Neuronal stem cell (in vitro differentiated cells): ENCODE data around the gene MBOAT1. TPM values are rescaled to one million over a fixed set of nuclear protein-coding genes. Genes with fewer than 3 reads are reported as not detected.
A peak's percentile ranks its signal among the peaks of the same experiment; 100 is the strongest.

Source experiments
- DNase-seq: peaks from one replicate; pipeline ENCODE4 v3.0.0-alpha.2; 2013; ENCODE audit warnings: low spot score
- H2AFZ ChIP-seq: one replicate; pipeline ENCODE4 v1.6.1; 2013; ENCODE audit warnings: mild to moderate bottlenecking, low read length, inconsistent platforms
- H2AK5ac ChIP-seq: 2 replicates; pipeline ENCODE4 v1.6.1; 2013; ENCODE audit warnings: low read depth, mild to moderate bottlenecking, inconsistent platforms, low read length, moderate library complexity, mixed read lengths
- H2BK120ac ChIP-seq: 2 replicates; pipeline ENCODE4 v1.6.1; 2013; ENCODE audit warnings: low read depth, mild to moderate bottlenecking, inconsistent platforms, low read length, moderate library complexity, mixed read lengths
- H2BK12ac ChIP-seq: one replicate; pipeline ENCODE4 v1.6.1; 2013; ENCODE audit warnings: low read length, inconsistent platforms
- H2BK15ac ChIP-seq: 2 replicates; pipeline ENCODE4 v1.6.1; 2013; ENCODE audit warnings: mild to moderate bottlenecking, low read length, inconsistent platforms, mixed read lengths
- H2BK5ac ChIP-seq: one replicate; pipeline ENCODE4 v1.6.1; 2013; ENCODE audit warnings: inconsistent platforms, mild to moderate bottlenecking, low read length, moderate library complexity
- H3K14ac ChIP-seq: one replicate; pipeline ENCODE4 v1.6.1; 2013; ENCODE audit warnings: low read length, inconsistent platforms
- H3K18ac ChIP-seq: 2 replicates; pipeline ENCODE4 v1.6.1; 2013; ENCODE audit warnings: low read length, inconsistent platforms
- H3K23ac ChIP-seq: 2 replicates; pipeline ENCODE4 v1.6.1; 2013; ENCODE audit warnings: low read depth, mild to moderate bottlenecking, mixed read lengths, low read length, inconsistent platforms; ENCODE audit not compliant: poor library complexity
- H3K27ac ChIP-seq: replicated peaks from 3 replicates; pipeline ENCODE4 v1.5.1; 2013; ENCODE audit warnings: low read length, inconsistent platforms
- H3K27me3 ChIP-seq, 3 experiments: 2 replicates each; pipeline ENCODE4 v1.6.1; 2013; ENCODE audit warnings: low read length in 3 of 3, mild to moderate bottlenecking in 2 of 3, inconsistent platforms in 1 of 3, low read depth in 1 of 3, mixed read lengths in 1 of 3, moderate library complexity in 1 of 3; ENCODE audit not compliant: control insufficient read depth in 3 of 3, insufficient read depth in 3 of 3
- H3K36me3 ChIP-seq, 2 donors: replicated peaks in 1 of 2; 2 replicates each; pipeline ENCODE4 v1.6.1; 2013; ENCODE audit warnings: low read length in 2 of 2; ENCODE audit not compliant: control insufficient read depth in 2 of 2, insufficient read depth in 2 of 2
- H3K4ac ChIP-seq: 2 replicates; pipeline ENCODE4 v1.6.1; 2013; ENCODE audit warnings: inconsistent platforms, mild to moderate bottlenecking, low read length, moderate library complexity
- H3K4me1 ChIP-seq, 2 donors: 1 replicate in 1 of 2; 2 replicates in 1 of 2; pipeline ENCODE4 v1.6.1; 2013; ENCODE audit warnings: low read length in 2 of 2, low read depth in 1 of 2; ENCODE audit not compliant: control insufficient read depth in 2 of 2, insufficient read depth in 1 of 2
- H3K4me2 ChIP-seq: one replicate; pipeline ENCODE4 v1.6.1; 2013; ENCODE audit warnings: mild to moderate bottlenecking, low read length, inconsistent platforms; ENCODE audit not compliant: insufficient read depth, poor library complexity, severe bottlenecking
- H3K4me3 ChIP-seq, 2 donors: 2 replicates each; pipeline ENCODE4 v1.5.1; 2013; ENCODE audit warnings: low read length in 2 of 2, mild to moderate bottlenecking in 2 of 2, inconsistent platforms in 1 of 2, moderate library complexity in 1 of 2
- H3K79me1 ChIP-seq: one replicate; pipeline ENCODE4 v1.6.1; 2013; ENCODE audit warnings: low read depth, mild to moderate bottlenecking, inconsistent platforms, low read length, moderate library complexity
- H3K9ac ChIP-seq: one replicate; pipeline ENCODE4 v1.6.1; 2013; ENCODE audit warnings: mild to moderate bottlenecking, low read depth, low read length, inconsistent platforms; ENCODE audit not compliant: poor library complexity
- H3K9me3 ChIP-seq, 2 donors: replicated peaks in 1 of 2; 2 replicates each; pipeline versions ENCODE3 to v1.6.1; 2013; ENCODE audit warnings: low read length in 2 of 2, mild to moderate bottlenecking in 2 of 2, inconsistent platforms in 1 of 2, low read depth in 1 of 2, mixed read lengths in 1 of 2, moderate library complexity in 1 of 2; ENCODE audit not compliant: control insufficient read depth in 2 of 2, insufficient read depth in 1 of 2
- H4K8ac ChIP-seq: one replicate; pipeline ENCODE4 v1.6.1; 2013; ENCODE audit warnings: low read depth, mild to moderate bottlenecking, inconsistent platforms, low read length, moderate library complexity
- H4K91ac ChIP-seq: one replicate; pipeline ENCODE4 v1.6.1; 2013; ENCODE audit warnings: low read length, low read depth, mild to moderate bottlenecking, inconsistent platforms; ENCODE audit not compliant: poor library complexity
- WGBS, 2 donors: extraction: QIAGEN DNeasy Blood & Tissue Kit; methylation state at CpG; one replicate each; pipeline ENCODE4 v1.1.7; 2013; ENCODE audit warnings: missing lambda C conversion rate in 2 of 2, mixed read lengths in 1 of 2; ENCODE audit not compliant: insufficient read length in 2 of 2, insufficient replicate concordance in 1 of 2; ENCODE audit errors: extremely low coverage in 2 of 2; 5-methylcytosine and 5-hydroxymethylcytosine counted together
- polyA plus RNA-seq, 2 experiments: library from polyadenylated mRNA; stranded (reverse); fragments of 200-250 nt; gene quantifications; one replicate each; pipeline ENCODE4 v1.2.3, GENCODE V29; 2013

Gene MBOAT1
- polyA plus RNA-seq (2013, experiment 1 of 2), result 1.5 TPM
- 1.7 TPM for polyA plus RNA-seq (2013, experiment 2 of 2)

GRCh38 chr6:20212392-20213111, at the start of gene MBOAT1:
TSS of gene MBOAT1 (minus strand) at chr6:20212469. CDS start at chr6:20212234, 235 bp downstream.
- Histone ChIP-seq H3K4ac (no peak within 1 kb of the TSS), H2BK5ac (peak within 1 kb of the TSS; percentile 15), H2BK12ac (peak within 1 kb of the TSS; percentile 73), H3K9ac (peak within 1 kb of the TSS; percentile 85), H3K36me3 (no peaks in the 10 kb centered on the region), H2BK120ac (no peak within 1 kb of the TSS), H2BK15ac (no peak within 1 kb of the TSS), H3K4me1 (peaks cover 6% of the 10 kb centered on the region in 2 donors), H3K4me3 (peak within 1 kb of the TSS; percentile 57 to 80), H3K23ac (peak within 1 kb of the TSS; percentile 98), H4K8ac (peak within 1 kb of the TSS; percentile 54), H3K18ac (peak within 1 kb of the TSS; percentile 78), H4K91ac (no peak within 1 kb of the TSS), H3K79me1 (no peaks in the 10 kb centered on the region), H2AK5ac (peak within 1 kb of the TSS; percentile 46), H3K9me3 (no peaks in the 10 kb centered on the region), H3K4me2 (peak within 1 kb of the TSS; percentile 99), H3K27ac (no peak within 1 kb of the TSS), H3K27me3 (peaks cover 0 to 26% (median 6%) of the 10 kb centered on the region in 3 experiments), H2AFZ (peak within 1 kb of the TSS; percentile 97), H3K14ac (peak within 1 kb of the TSS; percentile 90)
- DNase-seq, result peak; percentile 64
- no CpG with 5 or more reads among the region's 60 CpGs for WGBS, 2 donors

- Histone ChIP-seq H4K91ac (no peak overlapping the region), H3K27me3 (no peaks in the 10 kb centered on the region), H3K4me2 (no peak overlapping the region), H4K8ac (no peak overlapping the region), H3K14ac (no peak overlapping the region), H2BK12ac (no peak overlapping the region), H2BK15ac (no peak overlapping the region), H2AFZ (no peak overlapping the region), H3K18ac (no peak overlapping the region), H3K4me1 (no peaks in the 10 kb centered on the region), H2AK5ac (no peak overlapping the region), H3K23ac (no peak overlapping the region), H3K4ac (no peak overlapping the region), H3K36me3 (no peaks in the 10 kb centered on the region), H2BK120ac (no peak overlapping the region), H3K4me3 (no peak overlapping the region), H3K9ac (no peak overlapping the region), H3K79me1 (no peaks in the 10 kb centered on the region), H3K9me3 (peaks cover 0 to 3% of the 10 kb centered on the region in 2 donors), H3K27ac (no peak overlapping the region), H2BK5ac (no peak overlapping the region)
- DNase-seq, result no peak
- no CpG with 5 or more reads among the region's 2 CpGs for WGBS, 2 donors
Measured at GRCh38 chr6:20261685-20262084, 49.4 kb upstream of the MBOAT1 start.

- H4K8ac ChIP-seq, result no peak overlapping the region
- H3K4me3 ChIP-seq, result no peak overlapping the region
- no peak overlapping the region for H3K14ac ChIP-seq
- H3K4ac ChIP-seq, result no peak overlapping the region
- no peak overlapping the region for H2BK15ac ChIP-seq
- no peak overlapping the region for H2AK5ac ChIP-seq
- H3K23ac ChIP-seq, result no peak overlapping the region
- no peak overlapping the region for H2BK5ac ChIP-seq
- no peak overlapping the region for H4K91ac ChIP-seq
- no peak overlapping the region for H3K9ac ChIP-seq
- no peak overlapping the region for H3K4me2 ChIP-seq
- peak overlapping the region; percentile 34 for H2AFZ ChIP-seq
- no peaks in the 10 kb centered on the region for H3K27me3 ChIP-seq
- no peak for DNase-seq
- no peaks in the 10 kb centered on the region for H3K36me3 ChIP-seq
- no peak overlapping the region for H3K18ac ChIP-seq
- no peak overlapping the region for H3K27ac ChIP-seq
- no peak overlapping the region for H2BK120ac ChIP-seq
- H3K79me1 ChIP-seq, result no peaks in the 10 kb centered on the region
- no CpG with 5 or more reads among the region's 7 CpGs for WGBS, 2 donors
- no peaks in the 10 kb centered on the region for H3K4me1 ChIP-seq
- H2BK12ac ChIP-seq, result no peak overlapping the region
- H3K9me3 ChIP-seq, result peaks cover 0 to 3% of the 10 kb centered on the region in 2 donors
Measured at GRCh38 chr6:20260360-20260759, 48.1 kb upstream of the MBOAT1 start.

- no peak overlapping the region for H2BK120ac ChIP-seq
- H3K4ac ChIP-seq, result no peak overlapping the region
- no peaks in the 10 kb centered on the region for H3K4me1 ChIP-seq
- H2BK5ac ChIP-seq, result no peak overlapping the region
- H2BK15ac ChIP-seq, result no peak overlapping the region
- H3K27ac ChIP-seq, result no peak overlapping the region
- H2BK12ac ChIP-seq, result no peak overlapping the region
- no peaks in the 10 kb centered on the region for H3K36me3 ChIP-seq
- H3K27me3 ChIP-seq, result no peaks in the 10 kb centered on the region
- H3K4me3 ChIP-seq, result no peak overlapping the region
- H3K9ac ChIP-seq, result no peak overlapping the region
- H3K79me1 ChIP-seq, result no peaks in the 10 kb centered on the region
- H4K8ac ChIP-seq, result no peak overlapping the region
- no CpG with 5 or more reads among the region's 48 CpGs for WGBS, 2 donors
- no peak overlapping the region for H3K4me2 ChIP-seq
- no peak overlapping the region for H2AK5ac ChIP-seq
- peaks cover 0 to 3% of the 10 kb centered on the region in 2 donors for H3K9me3 ChIP-seq
- H3K23ac ChIP-seq, result no peak overlapping the region
- H3K18ac ChIP-seq, result no peak overlapping the region
- H3K14ac ChIP-seq, result no peak overlapping the region
- H4K91ac ChIP-seq, result no peak overlapping the region
- H2AFZ ChIP-seq, result no peak overlapping the region
- DNase-seq, result no peak
Measured at GRCh38 chr6:20259316-20260049, 47.2 kb upstream of the MBOAT1 start.
